BJ (cell line): ENCODE results near the gene CACNA1C. TPM values are rescaled to one million over a fixed set of nuclear protein-coding genes. Genes with fewer than 3 reads are reported as not detected.

ENCODE experiments used
- CTCF ChIA-PET: fragments of 350-600 bp; formaldehyde crosslinking; extraction: SDS; loops from one replicate; lab custom pipeline; 2021; ENCODE audit warnings: antibody characterized with exemption, inconsistent platforms; lab: Yijun Ruan, JAX
- POLR2A ChIA-PET: fragments of 300-600 bp; sonication (Branson Sonifier 250); formaldehyde crosslinking; extraction: SDS; loops from one replicate; lab custom pipeline; 2021; ENCODE audit warnings: antibody characterized with exemption; lab: Charles Lee
- DNase-seq: peaks from one replicate; pipeline ENCODE4 v3.0.0-alpha.2; 2011; ENCODE audit warnings: low read depth
- H3K27me3 ChIP-seq: 2 replicates; pipeline ENCODE4 v1.6.0; 2011; ENCODE audit warnings: low read length; ENCODE audit not compliant: control insufficient read depth, insufficient read depth
- H3K36me3 ChIP-seq: 2 replicates; pipeline ENCODE4 v1.5.1; 2011; ENCODE audit warnings: low read length; ENCODE audit not compliant: control insufficient read depth, insufficient read depth
- H3K4me3 ChIP-seq: 2 replicates; pipeline ENCODE4 v1.5.1; 2011; ENCODE audit warnings: low read depth, mild to moderate bottlenecking, control low read depth, low read length
- CTCF ChIP-seq: IDR thresholded peaks from 2 replicates; pipeline ENCODE4 v1.5.1; 2011; ENCODE audit warnings: low read depth, mild to moderate bottlenecking, control low read depth, inconsistent platforms, low read length, moderate library complexity; ENCODE audit not compliant: insufficient read depth
- polyA plus RNA-seq: library from polyadenylated mRNA; depleted of rRNA; stranded (reverse); fragments of >200 nt; gene quantifications from 2 replicates; pipeline ENCODE4 v1.2.3, GENCODE V29; 2011

The CACNA1C gene
- polyA plus RNA-seq, 1 experiment: 14.7 TPM

GRCh38 chr12:2074792-2075191 is 22.0 kb downstream of the CACNA1C start:
- CTCF ChIA-PET: interaction anchor here (0.9 to 1.0 kb wide), 2 partner anchors 8 to 17 kb away, joined by 3 read pairs; no protein-coding TSS in a partner anchor
- DNase-seq: no peak
- POLR2A ChIA-PET: no interaction called here
- no peak overlapping the region for H3K4me3 ChIP-seq
- peaks cover 1% of the 10 kb centered on the region; the same call in 1 of the 2 replicates for H3K36me3 ChIP-seq
- TF ChIP-seq CTCF: no peak
- no peaks in the 10 kb centered on the region for H3K27me3 ChIP-seq

- no peak for TF ChIP-seq CTCF
- Histone ChIP-seq H3K4me3 (no peak overlapping the region), H3K27me3 (no peaks in the 10 kb centered on the region), H3K36me3 (peaks cover 1% of the 10 kb centered on the region; the same call in 1 of the 2 replicates)
- POLR2A ChIA-PET: no interaction called here
- CTCF ChIA-PET: interaction anchor here (0.8 to 1.0 kb wide), 3 partner anchors 9 to 16 kb away, joined by 3 read pairs; no protein-coding TSS in a partner anchor
- DNase-seq: no peak
Measured at GRCh38 chr12:2075508-2076195, 22.9 kb downstream of the CACNA1C start.

GRCh38 chr12:2076196-2076570 is 23.4 kb downstream of the CACNA1C start:
- TF ChIP-seq CTCF: no peak
- no peak overlapping the region for H3K4me3 ChIP-seq
- H3K27me3 ChIP-seq: no peaks in the 10 kb centered on the region
- H3K36me3 ChIP-seq: peaks cover 1% of the 10 kb centered on the region; the same call in 1 of the 2 replicates
- ChIA-PET POLR2A (no interaction called here), CTCF (interaction anchor here (0.8 kb wide), 1 partner anchor 10 kb away, joined by 3 read pairs; no protein-coding TSS in a partner anchor)
- peak; percentile 41 for DNase-seq

- POLR2A ChIA-PET: no interaction called here
- peaks cover 1% of the 10 kb centered on the region; the same call in 1 of the 2 replicates for H3K36me3 ChIP-seq
- DNase-seq: no peak
- no peak overlapping the region for H3K4me3 ChIP-seq
- H3K27me3 ChIP-seq: no peaks in the 10 kb centered on the region
- CTCF ChIA-PET: interaction anchor here (0.8 kb wide), 1 partner anchor 11 kb away, joined by 3 read pairs; no protein-coding TSS in a partner anchor
- TF ChIP-seq CTCF: no peak
Measured at GRCh38 chr12:2076728-2077127, 23.9 kb downstream of the CACNA1C start.

GRCh38 chr12:2080604-2081003 is 27.8 kb downstream of the CACNA1C start:
- peaks cover 1% of the 10 kb centered on the region; the same call in 1 of the 2 replicates for H3K36me3 ChIP-seq
- DNase-seq: no peak
- ChIA-PET POLR2A (no interaction called here), CTCF (interaction anchor here (0.6 kb wide), 1 partner anchor 206 kb away, joined by 4 read pairs; no protein-coding TSS in a partner anchor)
- no peak overlapping the region for H3K4me3 ChIP-seq
- no peak for TF ChIP-seq CTCF
- no peaks in the 10 kb centered on the region for H3K27me3 ChIP-seq
